WI38 (cell line): Measurements from ENCODE around the gene CX3CL1.

Source experiments
- H3K4me3 ChIP-seq: 2 replicates; pipeline ENCODE4 v1.5.1; 2011; ENCODE audit warnings: low read depth, mild to moderate bottlenecking, control low read depth, low read length
- CTCF ChIP-seq: IDR thresholded peaks from 2 replicates; pipeline ENCODE4 v1.5.1; 2012; ENCODE audit warnings: low read depth, mild to moderate bottlenecking, control low read depth, low read length

The CX3CL1 gene

GRCh38 chr16:57386381-57386951, 14.2 kb downstream of the CX3CL1 start:
- TF ChIP-seq CTCF = no peak
- no peak overlapping the region for H3K4me3 ChIP-seq

GRCh38 chr16:57387598-57388354, 15.5 kb downstream of the CX3CL1 start:
- no peak for TF ChIP-seq CTCF
- H3K4me3 ChIP-seq = no peak overlapping the region

- no peak for TF ChIP-seq CTCF
- no peak overlapping the region for H3K4me3 ChIP-seq
Measured at GRCh38 chr16:57388359-57389086, 16.2 kb downstream of the CX3CL1 start.

- TF ChIP-seq CTCF = no peak
- H3K4me3 ChIP-seq = no peak overlapping the region
Measured at GRCh38 chr16:57389087-57389468, 16.8 kb downstream of the CX3CL1 start.

- H3K4me3 ChIP-seq = no peak overlapping the region
- TF ChIP-seq CTCF = no peak
Measured at GRCh38 chr16:57390636-57391295, 18.5 kb downstream of the CX3CL1 start.

- no peak overlapping the region for H3K4me3 ChIP-seq
- no peak for TF ChIP-seq CTCF
Measured at GRCh38 chr16:57391300-57391699, 19.0 kb downstream of the CX3CL1 start.
